Endodermal cell (in vitro differentiated cells): ENCODE results near the gene SLC16A13. TPM values are rescaled to one million over a fixed set of nuclear protein-coding genes. Genes with fewer than 3 reads are reported as not detected.
"Not testable (repeated sequence)": the region's sequence is repeated elsewhere in the genome, so short reads cannot be mapped to it uniquely, and the experiment has no call there.

ENCODE experiments used
- DNase-seq: peaks from one replicate; pipeline ENCODE4 v3.0.0-alpha.2; 2017
- H3K27ac ChIP-seq: 2 replicates; pipeline ENCODE4 v1.5.1; 2013; ENCODE audit warnings: mild to moderate bottlenecking, low read depth, low read length, moderate library complexity
- H3K27me3 ChIP-seq: 2 replicates; pipeline ENCODE4 v1.6.1; 2013; ENCODE audit warnings: mild to moderate bottlenecking, low read length, moderate library complexity; ENCODE audit not compliant: insufficient read depth, control insufficient read depth, poor library complexity, severe bottlenecking
- H3K36me3 ChIP-seq: 2 replicates; pipeline ENCODE4 v1.7.0; 2013; ENCODE audit warnings: mild to moderate bottlenecking, low read length, moderate library complexity; ENCODE audit not compliant: control insufficient read depth, insufficient read depth
- H3K4me1 ChIP-seq: one replicate; pipeline ENCODE4 v1.7.0; 2013; ENCODE audit warnings: low read length; ENCODE audit not compliant: control insufficient read depth, insufficient read depth
- H3K4me3 ChIP-seq: 2 replicates; pipeline ENCODE4 v1.5.1; 2013; ENCODE audit warnings: mild to moderate bottlenecking, low read length, moderate library complexity
- H3K9ac ChIP-seq: 2 replicates; pipeline ENCODE4 v1.6.1; 2013; ENCODE audit warnings: mild to moderate bottlenecking, low read length, moderate library complexity; ENCODE audit not compliant: poor library complexity, severe bottlenecking; ENCODE audit errors: extremely low read depth
- H3K9me3 ChIP-seq: 2 replicates; pipeline ENCODE4 v1.6.1; 2013; ENCODE audit warnings: mild to moderate bottlenecking, low read length, moderate library complexity; ENCODE audit not compliant: control insufficient read depth
- H3K27ac Mint-ChIP-seq: 2 replicates; pipeline ENCODE4 v1.8.0; 2020; ENCODE audit warnings: mixed read lengths
- H3K27me3 Mint-ChIP-seq: 2 replicates; pipeline ENCODE4 v1.8.0; 2021; ENCODE audit warnings: mild to moderate bottlenecking, mixed read lengths; ENCODE audit not compliant: insufficient read depth
- H3K36me3 Mint-ChIP-seq: 2 replicates; pipeline ENCODE4 v1.8.0; 2020; ENCODE audit warnings: low read depth, mixed read lengths
- H3K4me1 Mint-ChIP-seq: 2 replicates; pipeline ENCODE4 v1.8.0; 2020; ENCODE audit warnings: mixed read lengths
- H3K4me3 Mint-ChIP-seq: 2 replicates; pipeline ENCODE4 v1.8.0; 2020; ENCODE audit warnings: mild to moderate bottlenecking, moderate library complexity, mixed read lengths
- H3K9me3 Mint-ChIP-seq: 2 replicates; pipeline ENCODE4 v1.8.0; 2020; ENCODE audit warnings: mild to moderate bottlenecking, mixed read lengths
- CTCF ChIP-seq: fragments of 200-600 bp; sonication (generic); conservative IDR thresholded peaks from 2 replicates; pipeline ENCODE4 v1.5.0; 2021; ENCODE audit warnings: antibody characterized with exemption, mild to moderate bottlenecking
- WGBS, 2 experiments: methylation state at CpG; one replicate each; pipeline versions ENCODE4 v1.1.5 to v1.1.7; 2013; ENCODE audit warnings: missing lambda C conversion rate in 2 of 2, mixed read lengths in 1 of 2; ENCODE audit not compliant: insufficient coverage in 1 of 2, insufficient read length in 1 of 2; 5-methylcytosine and 5-hydroxymethylcytosine counted together
- total RNA-seq, 2 donors: library from RNA; stranded (reverse); fragmentation: NEBNext Ultra II Directional in 1 of 2; extraction: Animal tissue kit (Norgen Biotek cat#: 25700) in 1 of 2; gene quantifications; 2 replicates in 1 of 2; 3 replicates in 1 of 2; pipeline ENCODE4 v1.2.1, GENCODE V29; 2021

The SLC16A13 gene
- total RNA-seq, 2 donors from 2014 or later, result 18.8 to 19.9 TPM

GRCh38 chr17:7047566-7047965 lies 11.8 kb downstream of the SLC16A13 start:
- DNase-seq, result no peak
- H3K4me3 ChIP-seq, result no peak overlapping the region
- peaks cover 40% of the 10 kb centered on the region for H3K27me3 Mint-ChIP-seq
- H3K9me3 Mint-ChIP-seq, result no peaks in the 10 kb centered on the region
- no peak for TF ChIP-seq CTCF
- peaks cover 4% of the 10 kb centered on the region for H3K4me1 ChIP-seq
- 90 to 98% methylated on average over 3 to 5 of the region's 6 CpGs for whole genome bisulfite sequencing, 2 experiments
- no peak overlapping the region for H3K9ac ChIP-seq
- peaks cover 13% of the 10 kb centered on the region for H3K4me1 Mint-ChIP-seq
- H3K27me3 ChIP-seq, result peaks cover 41% of the 10 kb centered on the region
- no peaks in the 10 kb centered on the region for H3K36me3 ChIP-seq
- H3K27ac Mint-ChIP-seq, result no peak overlapping the region
- H3K36me3 Mint-ChIP-seq, result no peaks in the 10 kb centered on the region
- no peak overlapping the region for H3K4me3 Mint-ChIP-seq
- H3K27ac ChIP-seq, result no peak overlapping the region
- H3K9me3 ChIP-seq, result no peaks in the 10 kb centered on the region

- Histone ChIP-seq H3K4me1 (peaks cover 2% of the 10 kb centered on the region), H3K27me3 (peaks cover 27% of the 10 kb centered on the region), H3K9ac (no peak overlapping the region), H3K36me3 (no peaks in the 10 kb centered on the region), H3K27ac (no peak overlapping the region), H3K4me3 (no peak overlapping the region), H3K9me3 (no peaks in the 10 kb centered on the region)
- H3K4me3 Mint-ChIP-seq, result no peak overlapping the region
- no peaks in the 10 kb centered on the region for H3K36me3 Mint-ChIP-seq
- H3K27ac Mint-ChIP-seq, result no peak overlapping the region
- 76 to 92% methylated on average over 5 of the region's 6 CpGs for WGBS, 2 experiments
- H3K27me3 Mint-ChIP-seq, result peaks cover 27% of the 10 kb centered on the region
- no peak for TF ChIP-seq CTCF
- no peaks in the 10 kb centered on the region for H3K9me3 Mint-ChIP-seq
- DNase-seq, result no peak
- peaks cover 13% of the 10 kb centered on the region for H3K4me1 Mint-ChIP-seq
Observed at GRCh38 chr17:7048968-7049367, 13.2 kb downstream of the SLC16A13 start.

- not testable (repeated sequence) for H3K36me3 ChIP-seq
Observed at GRCh38 chr17:7050583-7050982, 14.8 kb downstream of the SLC16A13 start.

GRCh38 chr17:7056386-7056785 lies 20.6 kb downstream of the SLC16A13 start:
- Histone ChIP-seq H3K27ac (no peak overlapping the region), H3K9me3 (no peaks in the 10 kb centered on the region), H3K4me1 (no peaks in the 10 kb centered on the region), H3K27me3 (no peaks in the 10 kb centered on the region), H3K9ac (no peak overlapping the region), H3K36me3 (no peaks in the 10 kb centered on the region), H3K4me3 (no peak overlapping the region)
- Mint-ChIP-seq H3K27me3 (peaks cover 3% of the 10 kb centered on the region), H3K9me3 (no peaks in the 10 kb centered on the region), H3K27ac (no peak overlapping the region), H3K36me3 (no peaks in the 10 kb centered on the region), H3K4me1 (no peaks in the 10 kb centered on the region), H3K4me3 (no peak overlapping the region)
- TF ChIP-seq CTCF, result no peak
- DNase-seq, result no peak
- WGBS, 2 experiments, result 93 to 100% methylated on average over 1 to 4 of the region's 4 CpGs

More at GRCh38 chr17:7050583-7050982, 14.8 kb downstream of the SLC16A13 start:
- H3K9me3 Mint-ChIP-seq, H3K27ac ChIP-seq, H3K4me3 ChIP-seq, H3K27ac Mint-ChIP-seq, H3K4me3 Mint-ChIP-seq, H3K9me3 ChIP-seq, H3K9ac ChIP-seq, DNase-seq, H3K36me3 Mint-ChIP-seq, H3K4me1 ChIP-seq: not testable (repeated sequence)
- peaks cover 12% of the 10 kb centered on the region for H3K4me1 Mint-ChIP-seq
- peaks cover 10% of the 10 kb centered on the region for H3K27me3 ChIP-seq
- 87 to 91% methylated on average over 6 to 9 of the region's 9 CpGs for WGBS, 2 experiments
- H3K27me3 Mint-ChIP-seq, result peaks cover 12% of the 10 kb centered on the region
